Cardiac fibroblast (primary cell): ENCODE data around the gene ATP2C2.

ENCODE experiments used
- DNase-seq, 2 donors: peaks; one replicate each; pipeline versions ENCODE4 v3.0.0 to v3.0.0-alpha.2; 2010; ENCODE audit warnings: low read depth in 2 of 2
- H3K4me3 ChIP-seq, 2 donors: replicated peaks in 1 of 2; 1 replicate in 1 of 2; 2 replicates in 1 of 2; pipeline ENCODE4 v1.5.1; 2011; ENCODE audit warnings: low read depth in 2 of 2, low read length in 2 of 2, mild to moderate bottlenecking in 2 of 2, moderate library complexity in 1 of 2
- CTCF ChIP-seq: IDR thresholded peaks from one replicate; pipeline ENCODE4 v1.5.1; 2011; ENCODE audit warnings: low read depth, mild to moderate bottlenecking, low read length, inconsistent platforms

Gene ATP2C2

GRCh38 chr16:84368308-84368996, at the start of gene ATP2C2:
ATP2C2 (plus strand) TSS chr16:84368538; CDS start chr16:84368616, 78 bp downstream.
- no peak within 1 kb of the TSS for H3K4me3 ChIP-seq
- no peak for DNase-seq
- TF ChIP-seq CTCF = no peak

- DNase-seq = no peak
- no peak overlapping the region for H3K4me3 ChIP-seq
- TF ChIP-seq CTCF = no peak
Measured at GRCh38 chr16:84319146-84319760, 49.1 kb upstream of the ATP2C2 start.

- DNase-seq = no peak
- no peak for TF ChIP-seq CTCF
- no peak overlapping the region for H3K4me3 ChIP-seq
Measured at GRCh38 chr16:84320511-84320910, 47.8 kb upstream of the ATP2C2 start.

- TF ChIP-seq CTCF = no peak
- no peak for DNase-seq
Measured at GRCh38 chr16:84321932-84322331, 46.4 kb upstream of the ATP2C2 start.

GRCh38 chr16:84322749-84323148, 45.6 kb upstream of the ATP2C2 start:
- no peak overlapping the region for H3K4me3 ChIP-seq
- no peak for TF ChIP-seq CTCF
- DNase-seq = no peak

More at GRCh38 chr16:84321932-84322331, 46.4 kb upstream of the ATP2C2 start:
- no peak overlapping the region for H3K4me3 ChIP-seq

GRCh38 chr16:84323606-84324005, 44.7 kb upstream of the ATP2C2 start:
- DNase-seq = peak; percentile 10 to 44
- no peak overlapping the region for H3K4me3 ChIP-seq
- TF ChIP-seq CTCF = no peak
